ENCODE data around the gene ECE1. TPM values are rescaled to one million over a fixed set of nuclear protein-coding genes. Genes with fewer than 3 reads are reported as not detected.

The ECE1 gene
- total and polyA plus RNA-seq, 9 of the 15 experiments (the other 6 are each of a cell fraction or from before 2014, with no cell fraction given), result 0.56 to 34.8 (median 11.0) TPM

DNA sequence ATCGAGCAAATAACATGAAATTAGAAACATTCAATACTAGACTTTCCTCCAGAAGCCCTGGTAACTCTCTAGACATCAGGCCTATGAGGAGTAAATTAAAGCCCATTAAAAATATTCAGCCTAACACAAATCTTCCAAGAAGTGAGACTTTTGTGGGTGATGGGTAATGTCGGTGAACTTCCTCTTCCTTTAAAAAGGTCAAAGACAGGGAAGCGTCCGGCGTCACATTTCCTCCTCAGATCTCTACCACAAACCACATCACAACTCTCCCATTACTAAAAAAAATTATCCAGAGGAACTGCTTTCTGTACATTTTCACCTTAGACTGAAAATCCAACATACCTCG lies 115.0 kb downstream of the ECE1 start (continued):
- TF ChIP-seq HMG20B (CRISPR knock-in tag; IDR thresholded peaks at IDR 0.05) (no peak), PURB (CRISPR knock-in tag; IDR thresholded peaks at IDR 0.05; ENCODE audit: low read depth) (no peak), ETV6 (IDR thresholded peaks at IDR 0.05; ENCODE audit: borderline replicate concordance in 1 of 2, low read depth in 2 of 2, low read length in 1 of 2) (peak; percentile 90 to 97; a peak in 3 of 4 replicates), ETV6 (CRISPR knock-in tag; IDR thresholded peaks at IDR 0.05; ENCODE audit: borderline replicate concordance) (no peak), NR2C2 (CRISPR knock-in tag; IDR thresholded peaks at IDR 0.05) (no peak), NR2C2 (tag; IDR thresholded peaks at IDR 0.05) (peak; percentile 92), KLF10 (CRISPR knock-in tag; IDR thresholded peaks at IDR 0.05) (no peak), ZNF318 (IDR thresholded peaks at IDR 0.05; ENCODE audit: borderline replicate concordance in 1 of 2, low read depth in 1 of 2) (no peak), ZBTB33 (CRISPR knock-in tag; IDR thresholded peaks at IDR 0.05) (no peak), GTF2E2 (tag; IDR thresholded peaks at IDR 0.05) (0 out of 2 replicates have a peak, but pooled peaks have one; percentile 39), NEUROD1 (IDR thresholded peaks at IDR 0.05; ENCODE audit: borderline replicate concordance, low read depth, low read length, partially characterized antibody) (no peak), MTA3 (IDR thresholded peaks at IDR 0.05; ENCODE audit: borderline replicate concordance) (no peak), KAT7 (CRISPR knock-in tag; IDR thresholded peaks at IDR 0.05; ENCODE audit: borderline replicate concordance) (peak; percentile 65; the same call in 1 of the 2 replicates), FOSL1 (tag; conservative IDR thresholded peaks at IDR 0.05) (0 out of 2 replicates have a peak, but pooled peaks have one; percentile 24), CBX2 (IDR thresholded peaks at IDR 0.05; ENCODE audit: insufficient read depth, low read length, poor library complexity, severe bottlenecking) (no peak), TCF15 (CRISPR knock-in tag; IDR thresholded peaks at IDR 0.05) (no peak), NFRKB (IDR thresholded peaks at IDR 0.05; ENCODE audit: low read depth) (peak; percentile 13; the same call in 1 of the 2 replicates), FOXM1 (IDR thresholded peaks at IDR 0.05; ENCODE audit: low read depth) (no peak), FOXM1 (CRISPR knock-in tag; IDR thresholded peaks at IDR 0.05; ENCODE audit: low read depth) (no peak)
